CD4-positive, alpha-beta T cell treated with Interleukin-4 for 1 hour (primary cell): ENCODE data around the gene HEATR5A.
"Not testable (repeated sequence)": the region's sequence is repeated elsewhere in the genome, so short reads cannot be mapped to it uniquely, and the experiment has no call there.

ENCODE experiments used
- DNase-seq, 2 donors: peaks; one replicate each; pipeline ENCODE4 v3.0.0-alpha.2; 2020 to 2022

Gene HEATR5A

GRCh38 chr14:31320922-31321766 is 99.2 kb downstream of the HEATR5A start:
- no peak for DNase-seq

GRCh38 chr14:31320216-31320615 is 100.1 kb downstream of the HEATR5A start:
- DNase-seq: no peak

GRCh38 chr14:31319701-31320100 is 100.6 kb downstream of the HEATR5A start:
- DNase-seq: no peak

- DNase-seq: no peak
Measured at GRCh38 chr14:31312934-31313333, 107.4 kb downstream of the HEATR5A start.

- not testable (repeated sequence) for DNase-seq
Measured at GRCh38 chr14:31312370-31312769, 108.0 kb downstream of the HEATR5A start.

GRCh38 chr14:31307618-31308017 is 112.7 kb downstream of the HEATR5A start:
- no peak for DNase-seq

- DNase-seq: no peak
Measured at GRCh38 chr14:31307198-31307597, 113.2 kb downstream of the HEATR5A start.

GRCh38 chr14:31303654-31304053 is 116.7 kb downstream of the HEATR5A start:
- DNase-seq: no peak

GRCh38 chr14:31300883-31301282 is 119.5 kb downstream of the HEATR5A start:
- DNase-seq: no peak

- DNase-seq: no peak
Measured at GRCh38 chr14:31300296-31300695, 120.1 kb downstream of the HEATR5A start.

GRCh38 chr14:31297701-31298344 is 122.5 kb downstream of the HEATR5A start:
- DNase-seq: no peak

- DNase-seq: no peak
Measured at GRCh38 chr14:31297112-31297511, 123.2 kb downstream of the HEATR5A start.

GRCh38 chr14:31294746-31295405 is 125.5 kb downstream of the HEATR5A start:
- DNase-seq: no peak

GRCh38 chr14:31292937-31293616 is 127.3 kb downstream of the HEATR5A start:
- no peak for DNase-seq

- DNase-seq: no peak
Measured at GRCh38 chr14:31291210-31291609, 129.1 kb downstream of the HEATR5A start.

- no peak for DNase-seq
Measured at GRCh38 chr14:31287294-31287972, 132.9 kb downstream of the HEATR5A start.

- no peak for DNase-seq
Measured at GRCh38 chr14:31286456-31287293, 133.7 kb downstream of the HEATR5A start.

GRCh38 chr14:31283578-31284252 is 136.6 kb downstream of the HEATR5A start:
- DNase-seq: no peak

- DNase-seq: no peak
Measured at GRCh38 chr14:31283153-31283552, 137.2 kb downstream of the HEATR5A start.

GRCh38 chr14:31280871-31281220 is 139.5 kb downstream of the HEATR5A start:
- DNase-seq: no peak
